Measurements from ENCODE around the gene STAP2. TPM values are rescaled to one million over a fixed set of nuclear protein-coding genes. Genes with fewer than 3 reads are reported as not detected.
A peak's percentile ranks its signal among the peaks of the same experiment; 100 is the strongest.

The STAP2 gene
- total and polyA plus RNA-seq, 4 donors = 24.4 to 32.6 (median 27.3) TPM

GRCh38 chr19:4375164-4376027, 36.8 kb upstream of the STAP2 start:
- Histone ChIP-seq H3K27me3 (ENCODE audit: control insufficient read depth in 3 of 3, insufficient read depth in 3 of 3, low read length in 2 of 3) (no peaks in the 10 kb centered on the region), H3K4me3 (no peak overlapping the region), H3K27ac (ENCODE audit: low read depth in 1 of 2, low read length in 1 of 2) (peak overlapping the region; percentile 52 to 92), H3K9ac (ENCODE audit: insufficient read depth in 1 of 2, low read length in 2 of 2) (peak overlapping the region in 1 of 2 donors; percentile 62), H3K9me3 (ENCODE audit: control insufficient read depth in 4 of 4, insufficient read depth in 3 of 4, low read length in 3 of 4) (no peaks in the 10 kb centered on the region), H3K4me1 (ENCODE audit: control insufficient read depth in 5 of 5, insufficient read depth in 5 of 5, low read length in 5 of 5) (peaks cover 16 to 74% (median 54%) of the 10 kb centered on the region in 5 donors), H3K36me3 (ENCODE audit: control insufficient read depth in 4 of 4, insufficient read depth in 4 of 4, low read length in 4 of 4) (peaks cover 0 to 11% (median 5%) of the 10 kb centered on the region in 4 donors)
- DNase-seq (peak; percentile 67 to 81 (median 76)), ATAC-seq (ENCODE audit: insufficient read depth, low FRiP score) (no peak)
- WGBS, 2 donors = 53 to 55% methylated on average over 16 of the region's 16 CpGs
- TF ChIP-seq CTCF (IDR thresholded peaks at IDR 0.05; ENCODE audit: control extremely low read depth, extremely low read depth) = no peak

GRCh38 chr19:4374498-4375163, 36.0 kb upstream of the STAP2 start:
- Histone ChIP-seq H3K4me3 (no peak overlapping the region), H3K36me3 (ENCODE audit: control insufficient read depth in 4 of 4, insufficient read depth in 4 of 4, low read length in 4 of 4) (peaks cover 0 to 7% (median 5%) of the 10 kb centered on the region in 4 donors), H3K4me1 (ENCODE audit: control insufficient read depth in 5 of 5, insufficient read depth in 5 of 5, low read length in 5 of 5) (peaks cover 16 to 74% (median 61%) of the 10 kb centered on the region in 5 donors), H3K27ac (ENCODE audit: low read depth in 1 of 2, low read length in 1 of 2) (peak overlapping the region; percentile 91 to 92), H3K9ac (ENCODE audit: insufficient read depth in 1 of 2, low read length in 2 of 2) (no peak overlapping the region), H3K9me3 (ENCODE audit: control insufficient read depth in 4 of 4, insufficient read depth in 3 of 4, low read length in 3 of 4) (no peaks in the 10 kb centered on the region), H3K27me3 (ENCODE audit: control insufficient read depth in 3 of 3, insufficient read depth in 3 of 3, low read length in 2 of 3) (no peaks in the 10 kb centered on the region)
- WGBS, 2 donors = 41 to 44% methylated on average over 27 of the region's 27 CpGs
- no peak for TF ChIP-seq CTCF (IDR thresholded peaks at IDR 0.05; ENCODE audit: control extremely low read depth, extremely low read depth)
- peak in 2 of 3 donors; percentile 38 to 50 for DNase-seq
- ATAC-seq (ENCODE audit: insufficient read depth, low FRiP score) = peak; percentile 64

- peaks cover 0 to 5% (median 4%) of the 10 kb centered on the region in 4 donors for H3K36me3 ChIP-seq (ENCODE audit: control insufficient read depth in 4 of 4, insufficient read depth in 4 of 4, low read length in 4 of 4)
- WGBS, 2 donors = 52 to 63% methylated on average over 25 of the region's 25 CpGs
- peak overlapping the region in 1 of 2 donors; percentile 42 for H3K9ac ChIP-seq (ENCODE audit: insufficient read depth in 1 of 2, low read length in 2 of 2)
- no peak for TF ChIP-seq CTCF (IDR thresholded peaks at IDR 0.05; ENCODE audit: control extremely low read depth, extremely low read depth)
- peaks cover 16 to 79% (median 66%) of the 10 kb centered on the region in 5 donors for H3K4me1 ChIP-seq (ENCODE audit: control insufficient read depth in 5 of 5, insufficient read depth in 5 of 5, low read length in 5 of 5)
- H3K27me3 ChIP-seq (ENCODE audit: control insufficient read depth in 3 of 3, insufficient read depth in 3 of 3, low read length in 2 of 3) = no peaks in the 10 kb centered on the region
- peak overlapping the region; percentile 91 to 92 for H3K27ac ChIP-seq (ENCODE audit: low read depth in 1 of 2, low read length in 1 of 2)
- no peaks in the 10 kb centered on the region for H3K9me3 ChIP-seq (ENCODE audit: control insufficient read depth in 4 of 4, insufficient read depth in 3 of 4, low read length in 3 of 4)
- H3K4me3 ChIP-seq = no peak overlapping the region
- DNase-seq = peak; percentile 87 to 92 (median 91)
- ATAC-seq (ENCODE audit: insufficient read depth, low FRiP score) = no peak
These were observed 35.2 kb upstream of the STAP2 start for GRCh38 chr19:4373601-4374497.

Measured in lung (tissue), 12 donors.